ENCODE data around the gene SMIM22.
"Not testable (repeated sequence)": the region's sequence is repeated elsewhere in the genome, so short reads cannot be mapped to it uniquely, and the experiment has no call there.

Gene SMIM22

GRCh38 chr16:4769306-4769638 is 25.9 kb upstream of the SMIM22 start:
- no peak for DNase-seq

- no peak for DNase-seq
Measured at GRCh38 chr16:4771646-4772045, 23.5 kb upstream of the SMIM22 start.

- no peak for DNase-seq
Measured at GRCh38 chr16:4772351-4772750, 22.8 kb upstream of the SMIM22 start.

GRCh38 chr16:4775005-4775404 is 20.2 kb upstream of the SMIM22 start:
- DNase-seq = no peak

GRCh38 chr16:4776141-4776705 is 18.9 kb upstream of the SMIM22 start:
- no peak for DNase-seq

- no peak for DNase-seq
Measured at GRCh38 chr16:4777339-4778049, 17.7 kb upstream of the SMIM22 start.

- no peak for DNase-seq
Measured at GRCh38 chr16:4778050-4778392, 17.1 kb upstream of the SMIM22 start.

- DNase-seq = no peak
Measured at GRCh38 chr16:4780235-4780634, 14.9 kb upstream of the SMIM22 start.

- no peak for DNase-seq
Measured at GRCh38 chr16:4783251-4783950, 11.8 kb upstream of the SMIM22 start.

- DNase-seq = no peak
Measured at GRCh38 chr16:4783951-4784336, 11.2 kb upstream of the SMIM22 start.

GRCh38 chr16:4784444-4784987 is 10.7 kb upstream of the SMIM22 start:
- not testable (repeated sequence) for DNase-seq

GRCh38 chr16:4785758-4786433 is 9.3 kb upstream of the SMIM22 start:
- DNase-seq = no peak

GRCh38 chr16:4787068-4787467 is 8.1 kb upstream of the SMIM22 start:
- no peak for DNase-seq

- no peak for DNase-seq
Measured at GRCh38 chr16:4787627-4788482, 7.3 kb upstream of the SMIM22 start, which contains the start of gene SEPTIN12. Gene SEPTIN12 (minus strand): TSS chr16:4788345. CDS start chr16:4787645, 700 bp downstream.

- no peak for DNase-seq
Measured at GRCh38 chr16:4788489-4788889, 6.7 kb upstream of the SMIM22 start.

GRCh38 chr16:4788910-4789309 is 6.3 kb upstream of the SMIM22 start:
- DNase-seq = no peak

- DNase-seq = no peak
Measured at GRCh38 chr16:4790261-4790660, 4.9 kb upstream of the SMIM22 start.

GRCh38 chr16:4790871-4791270 is 4.3 kb upstream of the SMIM22 start:
- no peak for DNase-seq

- no peak for DNase-seq
Measured at GRCh38 chr16:4792951-4793513, 2.1 kb upstream of the SMIM22 start.

- DNase-seq = no peak
Measured at GRCh38 chr16:4795828-4796572, 831 bp downstream of the SMIM22 start.

Data from hematopoietic multipotent progenitor cell treated with erythropoietin and hydrocortisone succinate and interleukin-3 and kit ligand, for 4 days (in vitro differentiated cells).